Breast epithelium (tissue), 4 donors: Measurements from ENCODE around the gene CACFD1. TPM values are rescaled to one million over a fixed set of nuclear protein-coding genes. Genes with fewer than 3 reads are reported as not detected.

Experiments used
- DNase-seq, 2 donors: peaks; one replicate each; pipeline ENCODE4 v3.0.0-alpha.2; 2019; ENCODE audit warnings: low spot score in 2 of 2
- H3K27ac ChIP-seq, 2 donors: fragments of 200-600 bp; sonication (generic) in 1 of 2; one replicate each; pipeline ENCODE4 v1.5.1; 2016 to 2019; ENCODE audit warnings: mild to moderate bottlenecking in 1 of 2
- H3K27me3 ChIP-seq, 2 donors: fragments of 200-600 bp; sonication (generic) in 1 of 2; one replicate each; pipeline versions ENCODE4 v1.5.1 to v1.6.0; 2017 to 2019; ENCODE audit warnings: control low read depth in 1 of 2, mild to moderate bottlenecking in 1 of 2
- H3K36me3 ChIP-seq: fragments of 200-600 bp; one replicate; pipeline ENCODE4 v1.5.1; 2019
- H3K4me1 ChIP-seq, 2 donors: fragments of 200-600 bp; sonication (generic); one replicate each; pipeline ENCODE4 v1.5.1; 2016 to 2019; ENCODE audit warnings: control low read depth in 1 of 2
- H3K4me3 ChIP-seq, 3 donors: fragments of 200-600 bp; sonication (generic); 1 replicate in 2 of 3; 2 replicates in 1 of 3; pipeline ENCODE4 v1.5.1; 2016 to 2019; ENCODE audit warnings: mild to moderate bottlenecking in 3 of 3, moderate library complexity in 2 of 3
- H3K9me3 ChIP-seq, 2 donors: fragments of 200-600 bp; sonication (generic) in 1 of 2; one replicate each; pipeline ENCODE4 v1.5.1; 2016 to 2019; ENCODE audit warnings: control low read depth in 1 of 2
- POLR2A ChIP-seq: fragments of 450-650 bp; IDR thresholded peaks from one replicate; pipeline ENCODE4 v1.6.1; 2016; ENCODE audit warnings: antibody characterized with exemption, mild to moderate bottlenecking, moderate library complexity
- POLR2AphosphoS5 ChIP-seq, 3 donors: sonication (generic); formaldehyde crosslinking; IDR thresholded peaks; one replicate each; pipeline ENCODE4 v1.6.1; 2017; ENCODE audit warnings: antibody characterized with exemption in 3 of 3
- intact Hi-C: fragments of 100-400 bp; cut with DNase I; formaldehyde crosslinking; loops from one replicate; pipeline ENCODE4 v1.15.1; 2023; ENCODE audit warnings: low total_unique reads
- total RNA-seq, 3 donors: library from RNA; depleted of rRNA; stranded (reverse); fragments of >200 nt; gene quantifications; one replicate each; pipeline ENCODE4 v1.1.0, GENCODE V29; 2016
- TF ChIP-seq, protein P1 (sequence below), 3 donors: fragments of 450-650 bp; IDR thresholded peaks; one replicate each; pipeline ENCODE4 v1.5.1; 2016 to 2017; ENCODE audit warnings: antibody characterized with exemption in 3 of 3, mild to moderate bottlenecking in 3 of 3, moderate library complexity in 3 of 3

Gene CACFD1
- total RNA-seq, 3 donors from 2014 or later: 5.0 to 19.5 (median 13.4) TPM

DNA sequence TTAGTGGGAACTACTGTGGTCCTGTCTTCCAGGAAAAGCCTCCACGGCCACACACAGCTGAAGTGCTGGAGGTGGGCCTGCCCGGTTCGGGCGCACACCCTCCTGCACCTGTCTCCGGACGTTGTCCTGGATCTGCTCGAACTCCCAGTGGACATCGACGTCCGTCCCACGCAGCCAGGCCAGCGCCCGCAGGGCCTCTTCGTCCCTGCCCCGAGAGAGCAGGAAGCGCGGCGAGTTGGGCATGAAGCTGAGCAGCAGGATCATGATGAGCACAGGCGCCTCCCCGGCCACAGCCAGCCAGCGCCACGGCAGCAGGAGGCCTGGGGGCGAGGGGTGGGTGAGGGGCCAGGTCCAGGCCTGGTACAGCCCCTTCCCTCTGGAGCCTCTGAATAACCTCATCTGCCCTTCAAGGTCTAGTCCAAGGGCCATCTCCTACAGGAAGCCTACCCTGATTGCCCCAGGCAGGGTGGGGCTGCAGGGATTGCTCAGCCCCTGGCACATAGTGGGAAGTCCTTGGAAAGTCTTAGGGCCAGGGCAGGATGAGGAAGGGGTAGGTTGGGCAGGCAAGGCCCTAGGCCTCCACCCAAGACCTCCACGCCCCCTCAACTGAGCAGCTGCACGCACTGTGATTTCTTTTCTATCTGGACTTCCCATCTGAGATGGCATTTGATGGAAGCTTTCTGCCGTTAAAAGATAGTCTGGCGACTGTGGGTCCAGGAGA, 15.7 kb downstream of the CACFD1 start:
- H3K9me3 ChIP-seq: no peaks in the 10 kb centered on the region
- DNase-seq: no peak
- intact Hi-C loops: no loop called here
- H3K27me3 ChIP-seq: peaks cover 0 to 5% of the 10 kb centered on the region in 2 donors
- H3K4me3 ChIP-seq: no peak overlapping the region
- H3K36me3 ChIP-seq: no peaks in the 10 kb centered on the region
- TF ChIP-seq POLR2A (no peak), POLR2AphosphoS5 (IDR thresholded peaks at IDR 0.05) (no peak)
- TF ChIP-seq, protein P1, sequence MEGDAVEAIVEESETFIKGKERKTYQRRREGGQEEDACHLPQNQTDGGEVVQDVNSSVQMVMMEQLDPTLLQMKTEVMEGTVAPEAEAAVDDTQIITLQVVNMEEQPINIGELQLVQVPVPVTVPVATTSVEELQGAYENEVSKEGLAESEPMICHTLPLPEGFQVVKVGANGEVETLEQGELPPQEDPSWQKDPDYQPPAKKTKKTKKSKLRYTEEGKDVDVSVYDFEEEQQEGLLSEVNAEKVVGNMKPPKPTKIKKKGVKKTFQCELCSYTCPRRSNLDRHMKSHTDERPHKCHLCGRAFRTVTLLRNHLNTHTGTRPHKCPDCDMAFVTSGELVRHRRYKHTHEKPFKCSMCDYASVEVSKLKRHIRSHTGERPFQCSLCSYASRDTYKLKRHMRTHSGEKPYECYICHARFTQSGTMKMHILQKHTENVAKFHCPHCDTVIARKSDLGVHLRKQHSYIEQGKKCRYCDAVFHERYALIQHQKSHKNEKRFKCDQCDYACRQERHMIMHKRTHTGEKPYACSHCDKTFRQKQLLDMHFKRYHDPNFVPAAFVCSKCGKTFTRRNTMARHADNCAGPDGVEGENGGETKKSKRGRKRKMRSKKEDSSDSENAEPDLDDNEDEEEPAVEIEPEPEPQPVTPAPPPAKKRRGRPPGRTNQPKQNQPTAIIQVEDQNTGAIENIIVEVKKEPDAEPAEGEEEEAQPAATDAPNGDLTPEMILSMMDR (IDR thresholded peaks at IDR 0.05): no peak
- no peak overlapping the region for H3K27ac ChIP-seq
- H3K4me1 ChIP-seq: no peaks in the 10 kb centered on the region

DNA sequence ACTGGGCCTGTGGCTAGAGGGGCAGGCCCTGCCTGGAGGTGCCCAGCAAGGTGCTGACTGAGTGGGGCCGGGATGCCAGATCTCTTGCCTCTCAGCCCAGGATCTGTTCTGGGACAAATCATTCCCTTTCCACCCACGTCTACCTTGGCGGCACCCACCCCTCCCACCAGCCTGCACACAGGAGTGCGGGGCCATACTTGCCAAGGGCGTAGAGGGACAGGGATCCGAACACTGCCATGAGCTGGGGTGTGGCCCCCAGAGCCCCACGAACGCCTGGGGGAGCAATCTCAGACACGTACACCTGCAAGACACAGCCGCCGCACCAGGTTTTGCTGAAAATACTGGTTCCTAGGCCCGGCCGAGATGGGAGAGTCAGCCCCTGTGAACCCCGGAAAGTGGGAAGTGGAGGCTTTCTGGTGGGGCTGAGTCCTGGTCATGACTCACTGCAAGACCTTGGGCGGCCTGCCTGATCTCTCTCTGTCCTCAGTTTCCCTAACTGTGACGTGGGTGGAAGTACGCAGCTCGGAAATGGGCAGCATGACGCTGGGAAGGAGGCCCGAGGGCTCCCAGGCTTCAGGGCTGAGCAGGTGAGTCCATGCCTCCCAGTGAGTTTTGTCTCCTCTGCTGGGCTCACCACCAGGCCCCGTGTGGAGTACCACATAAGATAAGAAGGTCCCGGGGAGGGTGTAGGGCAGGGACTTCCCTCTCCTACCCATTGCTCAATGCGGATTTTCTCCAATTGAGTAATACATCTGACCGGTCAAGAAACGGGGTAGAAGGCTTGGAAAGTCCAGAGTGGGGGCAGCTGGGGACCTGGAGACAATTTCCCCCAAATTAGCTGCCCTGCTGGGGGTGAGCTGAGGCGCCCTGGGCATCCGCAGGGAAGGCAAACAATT, 16.5 kb downstream of the CACFD1 start:
- H3K4me1 ChIP-seq: no peaks in the 10 kb centered on the region
- no peak overlapping the region for H3K27ac ChIP-seq
- intact Hi-C loops: no loop called here
- no peaks in the 10 kb centered on the region for H3K36me3 ChIP-seq
- no peak overlapping the region for H3K4me3 ChIP-seq
- TF ChIP-seq, protein P1 (IDR thresholded peaks at IDR 0.05): no peak
- no peak for TF ChIP-seq POLR2AphosphoS5 (IDR thresholded peaks at IDR 0.05)
- TF ChIP-seq POLR2A: no peak
- H3K9me3 ChIP-seq: no peaks in the 10 kb centered on the region
- no peak for DNase-seq
- peaks cover 0 to 5% of the 10 kb centered on the region in 2 donors for H3K27me3 ChIP-seq

DNA sequence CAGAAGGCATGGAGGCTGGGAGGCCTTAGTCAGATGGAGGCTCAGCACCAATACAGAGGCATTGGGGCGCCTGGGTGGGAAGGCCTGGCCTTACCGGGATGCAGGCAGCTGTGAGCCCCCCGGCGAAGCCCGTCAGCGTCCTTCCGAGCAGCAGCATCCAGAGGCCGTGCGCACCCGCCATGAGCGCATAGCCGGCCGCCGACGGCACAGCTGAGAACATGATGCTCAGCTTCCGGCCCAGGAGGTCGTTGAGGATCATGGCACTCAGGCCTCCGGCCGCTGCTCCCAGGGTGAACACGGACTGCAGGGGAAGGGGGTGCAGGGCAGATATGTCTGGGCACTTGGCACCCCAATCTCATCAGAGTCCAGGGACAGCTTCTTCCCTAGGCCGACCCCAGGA, 17.2 kb downstream of the CACFD1 start:
- no peak overlapping the region for H3K4me3 ChIP-seq

DNA sequence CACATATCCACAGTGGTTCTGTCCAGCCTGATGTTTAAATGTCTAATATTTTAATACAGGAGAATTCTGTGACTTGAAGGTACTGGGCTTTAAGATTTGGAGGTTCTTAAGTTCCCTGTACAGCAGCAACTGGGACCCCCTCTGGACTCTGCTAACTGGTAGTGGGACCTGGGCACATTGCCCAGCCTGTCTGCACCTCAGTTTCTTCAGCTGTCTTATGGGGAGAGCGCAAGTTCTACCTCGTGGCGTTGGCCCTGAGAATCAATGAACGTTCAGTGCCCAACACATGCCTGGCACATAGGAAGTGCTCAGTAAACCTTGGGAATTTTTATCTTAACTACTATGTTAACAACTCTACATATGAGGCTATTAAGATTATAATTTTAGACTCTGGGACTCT, 17.7 kb downstream of the CACFD1 start:
- intact Hi-C loops: no loop called here
- no peaks in the 10 kb centered on the region for H3K9me3 ChIP-seq
- no peaks in the 10 kb centered on the region for H3K4me1 ChIP-seq
- DNase-seq: no peak
- no peak overlapping the region for H3K4me3 ChIP-seq
- H3K36me3 ChIP-seq: no peaks in the 10 kb centered on the region
- no peak for TF ChIP-seq POLR2AphosphoS5 (IDR thresholded peaks at IDR 0.05)
- no peak overlapping the region for H3K27ac ChIP-seq
- H3K27me3 ChIP-seq: peaks cover 0 to 8% of the 10 kb centered on the region in 2 donors

More for the DNA sequence above, 17.2 kb downstream of the CACFD1 start:
- H3K36me3 ChIP-seq: no peaks in the 10 kb centered on the region
- no peak overlapping the region for H3K27ac ChIP-seq
- no peaks in the 10 kb centered on the region for H3K9me3 ChIP-seq
- H3K27me3 ChIP-seq: peaks cover 0 to 5% of the 10 kb centered on the region in 2 donors
- intact Hi-C loops: no loop called here
- TF ChIP-seq POLR2A: no peak
- TF ChIP-seq POLR2AphosphoS5 (IDR thresholded peaks at IDR 0.05): no peak
- TF ChIP-seq, protein P1 (IDR thresholded peaks at IDR 0.05): no peak
- no peak for DNase-seq
- H3K4me1 ChIP-seq: no peaks in the 10 kb centered on the region

DNA sequence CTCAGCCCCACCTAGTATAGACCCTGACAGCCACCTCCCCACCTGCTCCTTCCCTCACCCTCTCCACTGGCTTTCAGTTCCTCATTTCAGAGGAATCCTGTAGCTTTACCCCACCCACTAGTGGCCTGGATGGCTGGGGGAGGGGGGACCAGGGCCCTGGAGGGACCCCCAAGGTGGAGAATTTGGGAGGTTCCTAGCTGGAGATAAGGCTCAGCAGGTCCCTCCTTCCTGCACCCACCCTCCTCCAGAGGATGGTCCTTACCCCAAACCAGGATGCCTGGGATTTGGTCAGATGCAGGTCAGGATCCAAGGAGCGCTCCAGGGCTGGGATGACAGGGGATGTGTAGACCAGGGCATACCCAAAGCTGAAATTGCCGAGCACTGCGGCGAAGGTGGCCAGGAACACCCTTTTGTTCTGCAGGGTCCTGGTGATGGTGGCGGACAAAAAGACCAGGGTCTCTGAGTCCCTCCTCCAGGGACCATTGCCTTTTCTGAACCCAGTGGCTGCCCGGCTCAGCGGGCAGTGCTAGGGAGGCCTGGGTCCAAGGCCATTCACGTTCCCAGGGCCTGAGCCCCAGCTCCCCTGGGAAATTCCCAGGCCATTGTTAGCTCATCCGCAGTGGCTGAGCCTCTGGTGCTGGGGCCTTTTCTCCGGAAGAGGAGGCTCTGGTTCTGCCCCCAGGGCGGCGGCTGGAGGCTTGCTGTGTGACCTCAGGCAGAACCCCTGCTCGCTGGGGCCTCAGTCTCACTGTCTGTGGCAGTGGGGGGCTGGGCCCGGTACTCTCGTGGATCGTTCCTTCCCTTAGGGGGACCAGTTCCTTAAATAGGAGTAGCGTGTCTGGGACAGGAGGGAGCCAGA, 18.4 kb downstream of the CACFD1 start:
- no peaks in the 10 kb centered on the region for H3K9me3 ChIP-seq
- TF ChIP-seq, protein P1 (IDR thresholded peaks at IDR 0.05): no peak
- TF ChIP-seq POLR2A (no peak), POLR2AphosphoS5 (IDR thresholded peaks at IDR 0.05) (no peak)
- H3K36me3 ChIP-seq: no peaks in the 10 kb centered on the region
- H3K4me1 ChIP-seq: no peaks in the 10 kb centered on the region
- DNase-seq: no peak
- peaks cover 0 to 8% of the 10 kb centered on the region in 2 donors for H3K27me3 ChIP-seq
- H3K27ac ChIP-seq: peak overlapping the region in 1 of 2 donors; percentile 16
- intact Hi-C loops: no loop called here
- peak overlapping the region; percentile 40 to 61 (median 53) for H3K4me3 ChIP-seq
